ENCODE measurements around the gene RACGAP1.
"Not testable (repeated sequence)": the region's sequence is repeated elsewhere in the genome, so short reads cannot be mapped to it uniquely, and the experiment has no call there.

The RACGAP1 gene

GRCh38 chr12:50005175-50005574, 20.1 kb downstream of the RACGAP1 start:
- ChIA-PET CTCF (no interaction called here), POLR2A (no interaction called here)
- TF ChIP-seq LEF1 (IDR thresholded peaks at IDR 0.05; ENCODE audit: borderline replicate concordance) (no peak), FOXA1 (IDR thresholded peaks at IDR 0.05) (no peak), CTBP1 (IDR thresholded peaks at IDR 0.05; ENCODE audit: borderline replicate concordance) (no peak), BHLHE40 (IDR thresholded peaks at IDR 0.05; ENCODE audit: borderline replicate concordance) (no peak), ELF4 (IDR thresholded peaks at IDR 0.05) (no peak), ARNT (IDR thresholded peaks at IDR 0.05) (no peak), FOXK2 (IDR thresholded peaks at IDR 0.05) (no peak)
- no peak for DNase-seq (ENCODE audit: extremely low spot score)

- DNase-seq (ENCODE audit: extremely low spot score) = no peak
- ChIA-PET POLR2A (no interaction called here), CTCF (no interaction called here)
- TF ChIP-seq SUZ12 (IDR thresholded peaks at IDR 0.05) = no peak
- TF ChIP-seq FOXM1 (IDR thresholded peaks at IDR 0.05; ENCODE audit: borderline replicate concordance) = no peak
- TF ChIP-seq FOXA1 (IDR thresholded peaks at IDR 0.05) = no peak
- TF ChIP-seq FOXK2 (IDR thresholded peaks at IDR 0.05) = no peak
- no peak for TF ChIP-seq SP1 (IDR thresholded peaks at IDR 0.05)
- no peak for TF ChIP-seq ARNT (IDR thresholded peaks at IDR 0.05)
- no peak for TF ChIP-seq ZNF384 (IDR thresholded peaks at IDR 0.05)
- TF ChIP-seq LEF1 (IDR thresholded peaks at IDR 0.05; ENCODE audit: borderline replicate concordance) = no peak
- TF ChIP-seq PKNOX1 (IDR thresholded peaks at IDR 0.05) = no peak
- no peak for TF ChIP-seq HDGF (IDR thresholded peaks at IDR 0.05; ENCODE audit: borderline replicate concordance)
- no peak for TF ChIP-seq NFRKB (IDR thresholded peaks at IDR 0.05)
- no peak for TF ChIP-seq TARDBP (IDR thresholded peaks at IDR 0.05)
- no peak for TF ChIP-seq CTBP1 (IDR thresholded peaks at IDR 0.05; ENCODE audit: borderline replicate concordance)
- no peak for TF ChIP-seq L3MBTL2 (conservative IDR thresholded peaks at IDR 0.05)
- no peak for TF ChIP-seq ELF4 (IDR thresholded peaks at IDR 0.05)
- TF ChIP-seq BHLHE40 (IDR thresholded peaks at IDR 0.05; ENCODE audit: borderline replicate concordance) = no peak
Measured at GRCh38 chr12:50004696-50005095, 20.6 kb downstream of the RACGAP1 start.

GRCh38 chr12:50003595-50003994, 21.7 kb downstream of the RACGAP1 start:
- CTCF ChIA-PET = interaction anchor here (0.6 kb wide), 1 partner anchor 27 kb away, joined by 3 read pairs; no protein-coding TSS in a partner anchor

GRCh38 chr12:49998453-49998852, 26.8 kb downstream of the RACGAP1 start:
- DNase-seq (ENCODE audit: extremely low spot score) = no peak
- ChIA-PET POLR2A (no interaction called here), CTCF (no interaction called here)
- no peak for TF ChIP-seq TARDBP (IDR thresholded peaks at IDR 0.05)
- no peak for TF ChIP-seq CTBP1 (IDR thresholded peaks at IDR 0.05; ENCODE audit: borderline replicate concordance)
- TF ChIP-seq SUZ12 (IDR thresholded peaks at IDR 0.05) = no peak
- no peak for TF ChIP-seq ZNF384 (IDR thresholded peaks at IDR 0.05)
- no peak for TF ChIP-seq BHLHE40 (IDR thresholded peaks at IDR 0.05; ENCODE audit: borderline replicate concordance)
- no peak for TF ChIP-seq FOXA1 (IDR thresholded peaks at IDR 0.05)
- TF ChIP-seq L3MBTL2 (conservative IDR thresholded peaks at IDR 0.05) = no peak

More at GRCh38 chr12:50003595-50003994, 21.7 kb downstream of the RACGAP1 start:
- POLR2A ChIA-PET = no interaction called here
- no peak for DNase-seq (ENCODE audit: extremely low spot score)
- no peak for TF ChIP-seq SP1 (IDR thresholded peaks at IDR 0.05)
- no peak for TF ChIP-seq BHLHE40 (IDR thresholded peaks at IDR 0.05; ENCODE audit: borderline replicate concordance)
- TF ChIP-seq TARDBP (IDR thresholded peaks at IDR 0.05) = no peak
- no peak for TF ChIP-seq CTBP1 (IDR thresholded peaks at IDR 0.05; ENCODE audit: borderline replicate concordance)
- TF ChIP-seq ELF4 (IDR thresholded peaks at IDR 0.05) = no peak
- no peak for TF ChIP-seq ZNF384 (IDR thresholded peaks at IDR 0.05)
- TF ChIP-seq SUZ12 (IDR thresholded peaks at IDR 0.05) = no peak
- TF ChIP-seq ARNT (IDR thresholded peaks at IDR 0.05) = no peak
- TF ChIP-seq LEF1 (IDR thresholded peaks at IDR 0.05; ENCODE audit: borderline replicate concordance) = no peak
- no peak for TF ChIP-seq HDGF (IDR thresholded peaks at IDR 0.05; ENCODE audit: borderline replicate concordance)
- no peak for TF ChIP-seq FOXA1 (IDR thresholded peaks at IDR 0.05)
- no peak for TF ChIP-seq FOXM1 (IDR thresholded peaks at IDR 0.05; ENCODE audit: borderline replicate concordance)
- TF ChIP-seq FOXK2 (IDR thresholded peaks at IDR 0.05) = no peak
- TF ChIP-seq L3MBTL2 (conservative IDR thresholded peaks at IDR 0.05) = no peak
- no peak for TF ChIP-seq PKNOX1 (IDR thresholded peaks at IDR 0.05)
- TF ChIP-seq NFRKB (IDR thresholded peaks at IDR 0.05) = no peak

- ChIA-PET CTCF (interaction anchor here (1.4 to 2.1 kb wide), 2 partner anchors 23 to 80 kb away, joined by 3 to 5 read pairs; no protein-coding TSS in a partner anchor), POLR2A (no interaction called here)
- no peak for DNase-seq (ENCODE audit: extremely low spot score)
- TF ChIP-seq NFRKB (IDR thresholded peaks at IDR 0.05) (no peak), LEF1 (IDR thresholded peaks at IDR 0.05; ENCODE audit: borderline replicate concordance) (no peak), ELF4 (IDR thresholded peaks at IDR 0.05) (no peak), HDGF (IDR thresholded peaks at IDR 0.05; ENCODE audit: borderline replicate concordance) (no peak), BHLHE40 (IDR thresholded peaks at IDR 0.05; ENCODE audit: borderline replicate concordance) (no peak), CTBP1 (IDR thresholded peaks at IDR 0.05; ENCODE audit: borderline replicate concordance) (no peak), ARNT (IDR thresholded peaks at IDR 0.05) (no peak), FOXK2 (IDR thresholded peaks at IDR 0.05) (no peak), ZNF384 (IDR thresholded peaks at IDR 0.05) (no peak), SP1 (IDR thresholded peaks at IDR 0.05) (no peak), FOXM1 (IDR thresholded peaks at IDR 0.05; ENCODE audit: borderline replicate concordance) (no peak), TARDBP (IDR thresholded peaks at IDR 0.05) (no peak)
Measured at GRCh38 chr12:49990273-49990672, 35.0 kb downstream of the RACGAP1 start.

GRCh38 chr12:49989400-49989799, 35.9 kb downstream of the RACGAP1 start:
- POLR2A ChIA-PET = not testable (repeated sequence)
- CTCF ChIA-PET = interaction anchor here (2.1 kb wide), 1 partner anchor 22 kb away, joined by 5 read pairs; no protein-coding TSS in a partner anchor

GRCh38 chr12:49987625-49988303, 37.5 kb downstream of the RACGAP1 start:
- ChIA-PET CTCF (no interaction called here), POLR2A (no interaction called here)
- DNase-seq (ENCODE audit: extremely low spot score) = no peak

More at GRCh38 chr12:49989400-49989799, 35.9 kb downstream of the RACGAP1 start:
- DNase-seq (ENCODE audit: extremely low spot score) = not testable (repeated sequence)

GRCh38 chr12:49986476-49986875, 38.8 kb downstream of the RACGAP1 start:
- POLR2A ChIA-PET; DNase-seq (ENCODE audit: extremely low spot score): not testable (repeated sequence)
- CTCF ChIA-PET = interaction anchor here (0.7 kb wide), 1 partner anchor 69 kb away, joined by 3 read pairs; no protein-coding TSS in a partner anchor

More at GRCh38 chr12:49987625-49988303, 37.5 kb downstream of the RACGAP1 start:
- TF ChIP-seq TARDBP (IDR thresholded peaks at IDR 0.05) (no peak), ARNT (IDR thresholded peaks at IDR 0.05) (no peak), CTBP1 (IDR thresholded peaks at IDR 0.05; ENCODE audit: borderline replicate concordance) (no peak), FOXK2 (IDR thresholded peaks at IDR 0.05) (no peak), BHLHE40 (IDR thresholded peaks at IDR 0.05; ENCODE audit: borderline replicate concordance) (no peak), ELF4 (IDR thresholded peaks at IDR 0.05) (no peak), NFRKB (IDR thresholded peaks at IDR 0.05) (no peak), FOXM1 (IDR thresholded peaks at IDR 0.05; ENCODE audit: borderline replicate concordance) (no peak), PKNOX1 (IDR thresholded peaks at IDR 0.05) (no peak), ZNF384 (IDR thresholded peaks at IDR 0.05) (no peak), SP1 (IDR thresholded peaks at IDR 0.05) (no peak), HDGF (IDR thresholded peaks at IDR 0.05; ENCODE audit: borderline replicate concordance) (no peak), LEF1 (IDR thresholded peaks at IDR 0.05; ENCODE audit: borderline replicate concordance) (no peak), SUZ12 (IDR thresholded peaks at IDR 0.05) (no peak), L3MBTL2 (conservative IDR thresholded peaks at IDR 0.05) (no peak), FOXA1 (IDR thresholded peaks at IDR 0.05) (no peak)

Measured in HEK293T (cell line).